Natural killer cell treated with Interleukin-12 subunit alpha and Interleukin-12 subunit beta and Interleukin-15 and Interleukin-18, amount 100 ng/mL, for 72 hours (primary cell): ENCODE measurements around the gene RHOU. TPM values are rescaled to one million over a fixed set of nuclear protein-coding genes. Genes with fewer than 3 reads are reported as not detected.
"Not testable (repeated sequence)": the region's sequence is repeated elsewhere in the genome, so short reads cannot be mapped to it uniquely, and the experiment has no call there.

Experiments
- ATAC-seq, 2 donors: fragments of 150-1000 bp; cut with Tn5 transposase in 1 of 2; sonication (Bioruptor Pico), chemical (Tn5 transposase) in 1 of 2; 2 replicates each; pipeline ENCODE4 v1.10.0; 2021
- DNase-seq: peaks from one replicate; pipeline ENCODE4 v3.0.0; 2022; ENCODE audit warnings: low spot score
- H3K27ac Mint-ChIP-seq, 2 donors: 1 replicate in 1 of 2; 2 replicates in 1 of 2; pipeline ENCODE4 v1.8.0; 2022; ENCODE audit warnings: mixed read lengths in 2 of 2, mild to moderate bottlenecking in 1 of 2, moderate library complexity in 1 of 2
- H3K27me3 Mint-ChIP-seq, 2 donors: 1 replicate in 1 of 2; 2 replicates in 1 of 2; pipeline ENCODE4 v1.8.0; 2022; ENCODE audit warnings: mixed read lengths in 2 of 2
- H3K36me3 Mint-ChIP-seq: one replicate; pipeline ENCODE4 v1.8.0; 2022; ENCODE audit warnings: mixed read lengths
- H3K4me1 Mint-ChIP-seq, 2 donors: 1 replicate in 1 of 2; 2 replicates in 1 of 2; pipeline ENCODE4 v1.8.0; 2022; ENCODE audit warnings: low read depth in 2 of 2, mixed read lengths in 2 of 2, mild to moderate bottlenecking in 1 of 2
- H3K4me3 Mint-ChIP-seq: one replicate; pipeline ENCODE4 v1.8.0; 2022; ENCODE audit warnings: mixed read lengths
- H3K9me3 Mint-ChIP-seq: 2 replicates; pipeline ENCODE4 v1.8.0; 2022; ENCODE audit warnings: mixed read lengths
- total RNA-seq, 2 donors: library from RNA; stranded (reverse); gene quantifications; one replicate each; pipeline ENCODE4 v1.2.3, GENCODE V29; 2022

RHOU gene
- total RNA-seq: 1 to 10 TPM in 1 of 2 donors, under 1 TPM in 1; 0.50 to 3.7 TPM

DNA sequence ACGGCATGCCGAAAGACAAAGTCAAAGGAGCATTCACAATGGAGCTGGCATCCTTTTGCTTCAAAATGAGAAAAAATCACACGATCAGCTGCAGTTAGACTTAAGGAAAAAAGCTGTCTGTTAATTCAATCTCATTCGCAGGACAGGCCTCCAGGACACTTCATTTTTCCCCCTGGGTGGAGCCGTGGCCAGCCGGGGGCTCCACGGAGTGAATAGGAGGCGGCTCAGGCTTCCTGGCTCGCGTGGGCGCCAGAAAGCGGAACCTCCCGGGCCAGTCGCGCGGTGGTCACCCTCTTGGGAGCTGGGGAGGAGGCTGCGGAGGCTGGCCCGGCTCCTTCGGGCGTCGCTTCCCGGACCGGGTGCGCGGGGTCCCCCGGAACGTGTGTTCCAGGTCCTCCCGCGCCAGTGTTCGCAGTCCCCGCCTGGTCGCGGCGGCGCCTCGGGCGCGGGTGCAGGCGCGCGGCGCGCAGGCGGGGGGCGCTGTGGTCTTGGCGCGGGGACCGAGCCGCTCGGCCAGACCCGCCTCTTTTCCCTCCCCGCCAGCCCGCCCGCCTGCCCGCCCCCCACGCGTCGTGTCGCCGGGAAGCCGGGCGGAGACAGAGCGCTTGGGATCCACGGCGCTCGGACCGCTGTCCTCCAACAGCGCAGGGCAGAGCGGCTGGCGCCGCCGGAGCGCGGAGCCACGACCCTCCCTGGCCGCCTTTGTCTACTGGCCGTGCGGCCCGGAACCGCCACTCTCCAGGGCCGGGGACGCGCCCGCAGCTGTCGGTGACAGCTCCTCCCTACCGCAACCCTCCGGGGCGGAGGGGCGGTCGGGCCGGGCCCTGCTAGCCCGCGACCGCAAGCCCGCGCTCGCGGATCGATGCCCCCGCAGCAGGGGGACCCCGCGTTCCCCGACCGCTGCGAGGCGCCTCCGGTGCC, at the start of gene RHOU:
RHOU (plus strand) TSS at position 599 of the 921 bp plus-strand sequence; CDS start at position 863, 264 bp downstream.
- DNase-seq (peak; percentile 63), ATAC-seq (peak; percentile 89)
- peaks cover 6 to 7% of the 10 kb centered on the region in 2 donors for H3K4me1 Mint-ChIP-seq
- no peaks in the 10 kb centered on the region for H3K9me3 Mint-ChIP-seq
- peak within 1 kb of the TSS; percentile 87 for H3K4me3 Mint-ChIP-seq
- peaks cover 13 to 26% of the 10 kb centered on the region in 2 donors for H3K27me3 Mint-ChIP-seq
- no peaks in the 10 kb centered on the region for H3K36me3 Mint-ChIP-seq
- peak within 1 kb of the TSS in 1 of 2 donors; percentile 50 for H3K27ac Mint-ChIP-seq

- H3K4me3 Mint-ChIP-seq: no peak overlapping the region
- DNase-seq (no peak), ATAC-seq (no peak)
- peaks cover 19 to 31% of the 10 kb centered on the region in 2 donors for H3K27me3 Mint-ChIP-seq
- no peak overlapping the region for H3K27ac Mint-ChIP-seq
- H3K4me1 Mint-ChIP-seq: no peaks in the 10 kb centered on the region
- no peaks in the 10 kb centered on the region for H3K9me3 Mint-ChIP-seq
- no peaks in the 10 kb centered on the region for H3K36me3 Mint-ChIP-seq
Measured at GRCh38 chr1:228687587-228687986, 47.7 kb upstream of the RHOU start.

- ATAC-seq (no peak), DNase-seq (no peak)
- Mint-ChIP-seq H3K36me3 (no peaks in the 10 kb centered on the region), H3K9me3 (no peaks in the 10 kb centered on the region), H3K27me3 (peaks cover 16 to 22% of the 10 kb centered on the region in 2 donors), H3K4me1 (no peaks in the 10 kb centered on the region), H3K27ac (no peak overlapping the region), H3K4me3 (no peak overlapping the region)
Measured at GRCh38 chr1:228689255-228689654, 46.0 kb upstream of the RHOU start.

DNA sequence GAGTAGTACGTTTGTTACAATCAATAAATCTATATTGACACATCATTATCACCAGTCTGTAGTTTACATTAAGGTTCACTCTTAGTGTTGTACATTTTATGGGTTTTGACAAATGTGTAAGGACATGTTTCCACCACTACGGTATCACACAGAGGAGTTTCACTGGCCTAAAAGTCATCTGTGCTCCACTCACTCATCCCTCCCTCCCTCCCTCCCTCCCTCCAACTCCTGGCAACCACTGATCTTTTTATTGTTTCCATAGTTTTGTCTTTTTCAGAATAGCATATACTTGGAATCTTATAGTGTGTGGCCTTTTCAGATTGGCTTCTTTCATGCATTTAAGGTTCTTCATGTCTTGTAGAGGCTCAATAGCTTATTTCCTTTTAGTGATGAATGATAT, 44.1 kb upstream of the RHOU start:
- Mint-ChIP-seq H3K27me3 (peaks cover 22% of the 10 kb centered on the region in 2 donors), H3K27ac (no peak overlapping the region), H3K9me3 (no peaks in the 10 kb centered on the region), H3K4me1 (no peaks in the 10 kb centered on the region), H3K36me3 (no peaks in the 10 kb centered on the region), H3K4me3 (no peak overlapping the region)
- DNase-seq (no peak), ATAC-seq (no peak)

GRCh38 chr1:228691926-228692325, 43.4 kb upstream of the RHOU start:
- no peak overlapping the region for H3K4me3 Mint-ChIP-seq
- no peaks in the 10 kb centered on the region for H3K4me1 Mint-ChIP-seq
- peaks cover 22% of the 10 kb centered on the region in 2 donors for H3K27me3 Mint-ChIP-seq
- no peaks in the 10 kb centered on the region for H3K36me3 Mint-ChIP-seq
- ATAC-seq (no peak), DNase-seq (no peak)
- no peak overlapping the region for H3K27ac Mint-ChIP-seq
- H3K9me3 Mint-ChIP-seq: no peaks in the 10 kb centered on the region

- DNase-seq, H3K4me1 Mint-ChIP-seq, ATAC-seq, H3K4me3 Mint-ChIP-seq, H3K9me3 Mint-ChIP-seq, H3K36me3 Mint-ChIP-seq, H3K27ac Mint-ChIP-seq, H3K27me3 Mint-ChIP-seq: not testable (repeated sequence)
Measured at GRCh38 chr1:228694447-228694846, 40.8 kb upstream of the RHOU start.

- no peaks in the 10 kb centered on the region for H3K9me3 Mint-ChIP-seq
- ATAC-seq: no peak
- DNase-seq: no peak
- H3K27ac Mint-ChIP-seq: no peak overlapping the region
- no peaks in the 10 kb centered on the region for H3K36me3 Mint-ChIP-seq
- H3K4me3 Mint-ChIP-seq: no peak overlapping the region
- H3K27me3 Mint-ChIP-seq: peaks cover 0 to 6% of the 10 kb centered on the region in 2 donors
- no peaks in the 10 kb centered on the region for H3K4me1 Mint-ChIP-seq
Measured at GRCh38 chr1:228695015-228695955, 40.0 kb upstream of the RHOU start.

GRCh38 chr1:228697207-228698016, 37.9 kb upstream of the RHOU start:
- DNase-seq: no peak
- Mint-ChIP-seq H3K27me3 (peaks cover 0 to 6% of the 10 kb centered on the region in 2 donors), H3K9me3 (no peaks in the 10 kb centered on the region), H3K4me3 (no peak overlapping the region), H3K36me3 (no peaks in the 10 kb centered on the region), H3K27ac (no peak overlapping the region), H3K4me1 (no peaks in the 10 kb centered on the region)
- no peak for ATAC-seq

- Mint-ChIP-seq H3K4me1 (no peaks in the 10 kb centered on the region), H3K9me3 (no peaks in the 10 kb centered on the region), H3K36me3 (no peaks in the 10 kb centered on the region), H3K27me3 (peaks cover 0 to 6% of the 10 kb centered on the region in 2 donors), H3K4me3 (no peak overlapping the region), H3K27ac (no peak overlapping the region)
- no peak for ATAC-seq
- no peak for DNase-seq
Measured at GRCh38 chr1:228698017-228698329, 37.3 kb upstream of the RHOU start.

GRCh38 chr1:228702433-228702832, 32.8 kb upstream of the RHOU start:
- H3K9me3 Mint-ChIP-seq: no peaks in the 10 kb centered on the region
- peaks cover 0 to 1% of the 10 kb centered on the region in 2 donors for H3K27me3 Mint-ChIP-seq
- no peak for DNase-seq
- no peak overlapping the region for H3K4me3 Mint-ChIP-seq
- no peaks in the 10 kb centered on the region for H3K36me3 Mint-ChIP-seq
- no peak overlapping the region for H3K27ac Mint-ChIP-seq
- ATAC-seq: no peak
- no peaks in the 10 kb centered on the region for H3K4me1 Mint-ChIP-seq

- peaks cover 6 to 8% of the 10 kb centered on the region in 2 donors for H3K27me3 Mint-ChIP-seq
- ATAC-seq: no peak
- no peak overlapping the region for H3K27ac Mint-ChIP-seq
- H3K4me1 Mint-ChIP-seq: no peaks in the 10 kb centered on the region
- no peak overlapping the region for H3K4me3 Mint-ChIP-seq
- no peak for DNase-seq
- H3K9me3 Mint-ChIP-seq: no peaks in the 10 kb centered on the region
- H3K36me3 Mint-ChIP-seq: no peaks in the 10 kb centered on the region
Measured at GRCh38 chr1:228706305-228706704, 29.0 kb upstream of the RHOU start.

DNA sequence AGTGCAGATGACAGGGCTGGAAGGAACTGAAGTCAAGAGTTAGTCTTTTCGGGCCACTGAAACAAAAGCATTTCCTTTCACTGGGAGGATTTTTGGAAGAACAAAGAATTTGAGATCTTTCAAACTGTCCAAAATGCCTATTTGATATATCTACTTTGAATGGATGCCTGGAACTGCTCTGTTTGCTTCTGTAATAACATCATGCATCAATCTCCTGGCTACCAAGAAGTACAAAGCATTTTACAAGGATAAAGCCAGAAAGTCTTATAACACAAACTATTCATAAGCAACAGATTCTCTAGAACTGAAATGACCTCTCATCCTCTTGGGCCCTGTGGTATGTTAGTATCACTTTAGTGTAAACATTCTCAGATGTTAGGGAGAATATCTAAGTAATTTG, 18.2 kb upstream of the RHOU start:
- Mint-ChIP-seq H3K4me3 (no peak overlapping the region), H3K27ac (no peak overlapping the region)

DNA sequence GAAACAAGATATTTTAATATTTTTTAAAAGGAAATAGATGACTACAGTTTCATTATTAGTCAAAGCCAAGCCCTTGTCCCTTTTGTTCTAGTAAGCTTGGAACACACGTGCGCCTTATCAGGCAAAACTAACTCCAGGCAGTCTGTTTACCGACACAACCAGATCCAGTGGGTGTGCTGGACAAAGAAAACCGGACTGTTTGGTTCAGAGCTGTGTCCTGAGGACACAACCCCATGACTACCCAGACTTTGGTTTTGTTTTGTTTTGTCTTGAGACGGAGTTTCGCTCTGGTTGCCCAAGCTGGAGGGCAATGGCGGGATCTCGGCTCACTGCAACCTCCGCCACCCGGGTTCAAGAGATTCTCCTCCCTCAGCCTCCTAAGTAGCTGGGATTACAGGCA, 13.9 kb upstream of the RHOU start:
- Mint-ChIP-seq H3K9me3 (no peaks in the 10 kb centered on the region), H3K4me1 (no peaks in the 10 kb centered on the region), H3K36me3 (no peaks in the 10 kb centered on the region), H3K4me3 (no peak overlapping the region), H3K27me3 (peaks cover 10% of the 10 kb centered on the region in 2 donors), H3K27ac (no peak overlapping the region)
- no peak for DNase-seq
- ATAC-seq: no peak

More for the DNA sequence above, 18.2 kb upstream of the RHOU start:
- Mint-ChIP-seq H3K36me3 (no peaks in the 10 kb centered on the region), H3K4me1 (no peaks in the 10 kb centered on the region), H3K27me3 (peaks cover 17 to 18% of the 10 kb centered on the region in 2 donors), H3K9me3 (no peaks in the 10 kb centered on the region)
- no peak for DNase-seq
- no peak for ATAC-seq
